IgD-negative memory B cell (primary cell): Measurements from ENCODE around the gene MAML3. TPM values are rescaled to one million over a fixed set of nuclear protein-coding genes. Genes with fewer than 3 reads are reported as not detected.

ENCODE experiments used
- H3K27ac Mint-ChIP-seq, 3 donors: one replicate each; pipeline ENCODE4 v1.8.0; 2020 to 2022; ENCODE audit warnings: mild to moderate bottlenecking in 3 of 3, mixed read lengths in 3 of 3, moderate library complexity in 1 of 3
- H3K27me3 Mint-ChIP-seq: one replicate; pipeline ENCODE4 v1.8.0; 2021; ENCODE audit warnings: mixed read lengths
- H3K36me3 Mint-ChIP-seq: one replicate; pipeline ENCODE4 v1.8.0; 2020; ENCODE audit warnings: mild to moderate bottlenecking, mixed read lengths
- H3K4me1 Mint-ChIP-seq, 3 donors: one replicate each; pipeline ENCODE4 v1.8.0; 2020 to 2022; ENCODE audit warnings: mixed read lengths in 3 of 3, mild to moderate bottlenecking in 1 of 3
- H3K4me3 Mint-ChIP-seq, 4 donors: one replicate each; pipeline ENCODE4 v1.8.0; 2020 to 2022; ENCODE audit warnings: mild to moderate bottlenecking in 4 of 4, mixed read lengths in 4 of 4, moderate library complexity in 3 of 4
- H3K9me3 Mint-ChIP-seq, 3 donors: one replicate each; pipeline ENCODE4 v1.8.0; 2020 to 2021; ENCODE audit warnings: mixed read lengths in 3 of 3, mild to moderate bottlenecking in 1 of 3
- polyA plus RNA-seq: library from polyadenylated mRNA; unstranded; fragments of 300-500 nt; fragmentation: Illumina TruSeq; gene quantifications from one replicate; pipeline ENCODE4 v1.2.3, GENCODE V29; 2021

Gene MAML3
- polyA plus RNA-seq, 1 donor from 2014 or later, result 0.03 TPM

- Mint-ChIP-seq H3K4me3 (no peak overlapping the region), H3K36me3 (no peaks in the 10 kb centered on the region), H3K27ac (no peak overlapping the region), H3K9me3 (peaks cover 0 to 4% (median 0%) of the 10 kb centered on the region in 3 donors), H3K27me3 (peaks cover 2% of the 10 kb centered on the region), H3K4me1 (no peaks in the 10 kb centered on the region)
These were observed 237.9 kb downstream of the MAML3 start for GRCh38 chr4:139916041-139916440.

- Mint-ChIP-seq H3K9me3 (peaks cover 0 to 4% (median 0%) of the 10 kb centered on the region in 3 donors), H3K4me1 (no peaks in the 10 kb centered on the region), H3K4me3 (no peak overlapping the region), H3K27ac (no peak overlapping the region), H3K36me3 (peaks cover 2% of the 10 kb centered on the region), H3K27me3 (peaks cover 5% of the 10 kb centered on the region)
These were observed 238.9 kb downstream of the MAML3 start for GRCh38 chr4:139915037-139915436.

- H3K36me3 Mint-ChIP-seq, result peaks cover 2% of the 10 kb centered on the region
- no peak overlapping the region for H3K27ac Mint-ChIP-seq
- H3K9me3 Mint-ChIP-seq, result peaks cover 0 to 4% (median 0%) of the 10 kb centered on the region in 3 donors
- H3K4me3 Mint-ChIP-seq, result no peak overlapping the region
- H3K4me1 Mint-ChIP-seq, result no peaks in the 10 kb centered on the region
- peaks cover 5% of the 10 kb centered on the region for H3K27me3 Mint-ChIP-seq
These were observed 239.9 kb downstream of the MAML3 start for GRCh38 chr4:139913995-139914598.

- H3K27ac Mint-ChIP-seq, result no peak overlapping the region
- peaks cover 5% of the 10 kb centered on the region for H3K27me3 Mint-ChIP-seq
- H3K4me1 Mint-ChIP-seq, result no peaks in the 10 kb centered on the region
- peaks cover 0 to 4% (median 0%) of the 10 kb centered on the region in 3 donors for H3K9me3 Mint-ChIP-seq
- H3K4me3 Mint-ChIP-seq, result no peak overlapping the region
- H3K36me3 Mint-ChIP-seq, result peaks cover 2% of the 10 kb centered on the region
These were observed 240.5 kb downstream of the MAML3 start for GRCh38 chr4:139913398-139913990.

- peaks cover 2% of the 10 kb centered on the region for H3K36me3 Mint-ChIP-seq
- no peaks in the 10 kb centered on the region for H3K4me1 Mint-ChIP-seq
- peaks cover 10% of the 10 kb centered on the region for H3K27me3 Mint-ChIP-seq
- H3K27ac Mint-ChIP-seq, result no peak overlapping the region
- H3K4me3 Mint-ChIP-seq, result no peak overlapping the region
- H3K9me3 Mint-ChIP-seq, result peaks cover 0 to 4% (median 0%) of the 10 kb centered on the region in 3 donors
These were observed 241.5 kb downstream of the MAML3 start for GRCh38 chr4:139912445-139912844.

GRCh38 chr4:139910106-139910505, 243.9 kb downstream of the MAML3 start:
- Mint-ChIP-seq H3K36me3 (peaks cover 2% of the 10 kb centered on the region), H3K4me1 (peaks cover 0 to 2% (median 0%) of the 10 kb centered on the region in 3 donors), H3K4me3 (no peak overlapping the region), H3K27me3 (peaks cover 10% of the 10 kb centered on the region), H3K9me3 (peaks cover 0 to 5% (median 1%) of the 10 kb centered on the region in 3 donors), H3K27ac (no peak overlapping the region)

- peaks cover 0 to 5% (median 0%) of the 10 kb centered on the region in 3 donors for H3K9me3 Mint-ChIP-seq
- H3K36me3 Mint-ChIP-seq, result peaks cover 2% of the 10 kb centered on the region
- H3K27ac Mint-ChIP-seq, result no peak overlapping the region
- H3K4me1 Mint-ChIP-seq, result peaks cover 0 to 2% (median 0%) of the 10 kb centered on the region in 3 donors
- H3K27me3 Mint-ChIP-seq, result peaks cover 10% of the 10 kb centered on the region
- no peak overlapping the region for H3K4me3 Mint-ChIP-seq
These were observed 245.1 kb downstream of the MAML3 start for GRCh38 chr4:139908636-139909437.

- H3K4me3 Mint-ChIP-seq, result no peak overlapping the region
- H3K27ac Mint-ChIP-seq, result no peak overlapping the region
- peaks cover 2% of the 10 kb centered on the region for H3K36me3 Mint-ChIP-seq
- H3K27me3 Mint-ChIP-seq, result peaks cover 10% of the 10 kb centered on the region
- peaks cover 0 to 5% (median 0%) of the 10 kb centered on the region in 3 donors for H3K9me3 Mint-ChIP-seq
- peaks cover 0 to 2% (median 0%) of the 10 kb centered on the region in 3 donors for H3K4me1 Mint-ChIP-seq
These were observed 246.8 kb downstream of the MAML3 start for GRCh38 chr4:139907001-139907809.

- Mint-ChIP-seq H3K36me3 (no peaks in the 10 kb centered on the region), H3K4me1 (peaks cover 0 to 2% (median 0%) of the 10 kb centered on the region in 3 donors), H3K27me3 (peaks cover 4% of the 10 kb centered on the region), H3K27ac (no peak overlapping the region), H3K9me3 (peaks cover 0 to 5% (median 0%) of the 10 kb centered on the region in 3 donors), H3K4me3 (no peak overlapping the region)
These were observed 248.5 kb downstream of the MAML3 start for GRCh38 chr4:139905489-139905888.

GRCh38 chr4:139904406-139904805, 249.6 kb downstream of the MAML3 start:
- peaks cover 0 to 5% (median 0%) of the 10 kb centered on the region in 3 donors for H3K9me3 Mint-ChIP-seq
- H3K27ac Mint-ChIP-seq, result no peak overlapping the region
- H3K27me3 Mint-ChIP-seq, result peaks cover 4% of the 10 kb centered on the region
- H3K36me3 Mint-ChIP-seq, result no peaks in the 10 kb centered on the region
- H3K4me3 Mint-ChIP-seq, result no peak overlapping the region
- peaks cover 0 to 2% (median 0%) of the 10 kb centered on the region in 3 donors for H3K4me1 Mint-ChIP-seq

GRCh38 chr4:139903845-139904244, 250.1 kb downstream of the MAML3 start:
- Mint-ChIP-seq H3K27ac (peak overlapping the region in 1 of 3 donors; percentile 60), H3K4me1 (peaks cover 0 to 2% (median 0%) of the 10 kb centered on the region in 3 donors), H3K4me3 (no peak overlapping the region), H3K27me3 (peaks cover 4% of the 10 kb centered on the region), H3K36me3 (no peaks in the 10 kb centered on the region), H3K9me3 (peaks cover 0 to 5% (median 0%) of the 10 kb centered on the region in 3 donors)

- Mint-ChIP-seq H3K27ac (peak overlapping the region in 1 of 3 donors; percentile 54), H3K4me3 (no peak overlapping the region), H3K36me3 (no peaks in the 10 kb centered on the region), H3K27me3 (peaks cover under 1% of the 10 kb centered on the region), H3K9me3 (peaks cover 0 to 5% (median 0%) of the 10 kb centered on the region in 3 donors), H3K4me1 (peaks cover 2 to 5% (median 4%) of the 10 kb centered on the region in 3 donors)
These were observed 251.4 kb downstream of the MAML3 start for GRCh38 chr4:139902321-139903320.

- Mint-ChIP-seq H3K9me3 (peaks cover 0 to 5% (median 0%) of the 10 kb centered on the region in 3 donors), H3K27me3 (no peaks in the 10 kb centered on the region), H3K36me3 (no peaks in the 10 kb centered on the region), H3K4me3 (no peak overlapping the region), H3K4me1 (peaks cover 2 to 4% (median 4%) of the 10 kb centered on the region in 3 donors), H3K27ac (no peak overlapping the region)
These were observed 252.3 kb downstream of the MAML3 start for GRCh38 chr4:139901531-139902320.
